Mucosa of descending colon (tissue), 3 donors: ENCODE results near the gene TUNAR. TPM values are rescaled to one million over a fixed set of nuclear protein-coding genes. Genes with fewer than 3 reads are reported as not detected.
"Not testable (repeated sequence)": the region's sequence is repeated elsewhere in the genome, so short reads cannot be mapped to it uniquely, and the experiment has no call there.

Experiments used
- ATAC-seq: fragments of 200-7000 bp; cut with Tn5 transposase; one replicate; pipeline ENCODE4 v1.9.1; 2020; ENCODE audit warnings: mild to moderate bottlenecking, moderate library complexity
- DNase-seq, 3 donors: peaks; one replicate each; pipeline ENCODE4 v3.0.0-alpha.2; 2020
- H3K36me3 ChIP-seq: fragments of 200-600 bp; one replicate; pipeline ENCODE4 v1.8.0; 2021; ENCODE audit warnings: low read depth, mild to moderate bottlenecking
- H3K4me1 ChIP-seq: fragments of 200-600 bp; one replicate; pipeline ENCODE4 v1.8.0; 2021; ENCODE audit warnings: low read depth, mild to moderate bottlenecking
- H3K4me3 ChIP-seq: fragments of 200-600 bp; one replicate; pipeline ENCODE4 v1.8.0; 2021; ENCODE audit warnings: mild to moderate bottlenecking
- H3K9me3 ChIP-seq: fragments of 200-600 bp; one replicate; pipeline ENCODE4 v1.8.0; 2021; ENCODE audit warnings: mild to moderate bottlenecking
- intact Hi-C, 2 donors: fragments of 100-400 bp; cut with DNase I in 1 of 2; cut with micrococcal nuclease in 1 of 2; formaldehyde crosslinking; loops; one replicate each; pipeline versions ENCODE4 v1.11.0 to v1.11.1; 2022; cut with DNase I, micrococcal nuclease
- total RNA-seq, 3 donors: library from RNA; stranded (reverse); fragmentation: NEBNext Ultra II Directional in 2 of 3; extraction: Animal tissue kit (Norgen Biotek cat#: 25700) in 2 of 3; gene quantifications; one replicate each; pipeline versions ENCODE4 v1.2.1 to v1.2.4, GENCODE V29; 2021 to 2023
- TF ChIP-seq, protein P1 (sequence below): fragments of 200-600 bp; IDR thresholded peaks from one replicate; pipeline ENCODE4 v1.8.0; 2022; ENCODE audit warnings: antibody characterized with exemption, mild to moderate bottlenecking
- donor health status: DM: no; HTN: no; CAD: no; lungs with moderate emphysema.
- donor health status: DM: no; HTN: no; CAD: no.
- donor health status: DM: no; HTN: yes; CAD: no.

The TUNAR gene
- total RNA-seq, 3 donors from 2014 or later, result not detected

- no peaks in the 10 kb centered on the region for H3K9me3 ChIP-seq
- H3K4me3 ChIP-seq, result no peak overlapping the region
- intact Hi-C loops, result no loop called here
- H3K36me3 ChIP-seq, result no peaks in the 10 kb centered on the region
- DNase-seq, result no peak
- no peaks in the 10 kb centered on the region for H3K4me1 ChIP-seq
- no peak for ATAC-seq
- TF ChIP-seq, protein P1, sequence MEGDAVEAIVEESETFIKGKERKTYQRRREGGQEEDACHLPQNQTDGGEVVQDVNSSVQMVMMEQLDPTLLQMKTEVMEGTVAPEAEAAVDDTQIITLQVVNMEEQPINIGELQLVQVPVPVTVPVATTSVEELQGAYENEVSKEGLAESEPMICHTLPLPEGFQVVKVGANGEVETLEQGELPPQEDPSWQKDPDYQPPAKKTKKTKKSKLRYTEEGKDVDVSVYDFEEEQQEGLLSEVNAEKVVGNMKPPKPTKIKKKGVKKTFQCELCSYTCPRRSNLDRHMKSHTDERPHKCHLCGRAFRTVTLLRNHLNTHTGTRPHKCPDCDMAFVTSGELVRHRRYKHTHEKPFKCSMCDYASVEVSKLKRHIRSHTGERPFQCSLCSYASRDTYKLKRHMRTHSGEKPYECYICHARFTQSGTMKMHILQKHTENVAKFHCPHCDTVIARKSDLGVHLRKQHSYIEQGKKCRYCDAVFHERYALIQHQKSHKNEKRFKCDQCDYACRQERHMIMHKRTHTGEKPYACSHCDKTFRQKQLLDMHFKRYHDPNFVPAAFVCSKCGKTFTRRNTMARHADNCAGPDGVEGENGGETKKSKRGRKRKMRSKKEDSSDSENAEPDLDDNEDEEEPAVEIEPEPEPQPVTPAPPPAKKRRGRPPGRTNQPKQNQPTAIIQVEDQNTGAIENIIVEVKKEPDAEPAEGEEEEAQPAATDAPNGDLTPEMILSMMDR, result no peak
Measured at GRCh38 chr14:95958105-95958504, 81.5 kb downstream of the TUNAR start.

DNA sequence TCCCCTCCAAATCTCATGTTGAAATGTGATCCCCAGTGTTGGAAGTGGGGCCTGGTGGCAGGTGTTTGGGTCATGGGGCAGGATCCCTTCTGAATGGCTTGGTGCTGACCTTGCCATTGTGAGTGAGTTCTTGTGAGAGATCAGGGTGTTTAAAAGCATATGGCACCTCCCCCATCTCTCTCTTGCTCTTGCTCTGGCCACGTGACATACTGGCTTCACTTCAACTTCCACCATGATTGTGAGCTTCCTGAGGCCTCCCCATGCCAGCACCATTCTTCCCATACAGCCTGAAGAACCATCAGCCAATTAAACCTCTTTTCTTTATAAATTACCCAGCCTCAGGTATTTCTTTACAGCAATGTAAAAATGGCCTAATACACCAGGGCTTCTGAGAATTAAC lies 82.7 kb downstream of the TUNAR start:
- Histone ChIP-seq H3K4me1 (no peaks in the 10 kb centered on the region), H3K4me3 (no peak overlapping the region), H3K36me3 (no peaks in the 10 kb centered on the region), H3K9me3 (no peaks in the 10 kb centered on the region)
- DNase-seq (no peak), ATAC-seq (no peak)
- intact Hi-C loops, result no loop called here
- TF ChIP-seq, protein P1, result no peak

DNA sequence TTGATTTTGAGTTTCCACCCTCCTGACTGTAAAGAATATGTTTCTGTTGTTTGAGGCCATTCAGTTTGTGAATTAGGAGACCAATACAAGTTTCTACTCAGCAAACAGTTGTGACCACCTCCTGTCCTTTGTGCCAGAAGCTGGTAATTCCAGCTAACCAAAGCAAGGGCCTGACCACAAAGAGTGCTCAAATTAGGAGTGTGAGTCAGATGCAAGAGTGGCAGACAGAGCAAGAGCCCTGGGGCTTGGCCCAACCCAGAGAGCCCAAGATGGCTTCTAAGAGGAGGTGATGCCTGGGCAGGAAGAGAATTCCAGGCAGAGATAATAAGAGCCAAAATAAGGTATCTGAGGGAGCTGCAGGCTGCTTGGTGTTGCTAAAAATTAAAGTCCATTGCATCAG lies 84.8 kb downstream of the TUNAR start:
- intact Hi-C loops, result no loop called here
- H3K36me3 ChIP-seq, result no peaks in the 10 kb centered on the region
- no peaks in the 10 kb centered on the region for H3K9me3 ChIP-seq
- H3K4me3 ChIP-seq, result no peak overlapping the region
- ATAC-seq, result no peak
- DNase-seq, result no peak
- H3K4me1 ChIP-seq, result no peaks in the 10 kb centered on the region
- TF ChIP-seq, protein P1, result no peak

GRCh38 chr14:95964901-95965300 lies 88.3 kb downstream of the TUNAR start:
- no peak for ATAC-seq
- intact Hi-C loops, result no loop called here

GRCh38 chr14:95968048-95968447 lies 91.4 kb downstream of the TUNAR start:
- intact Hi-C loops, H3K4me3 ChIP-seq, H3K9me3 ChIP-seq, DNase-seq, H3K36me3 ChIP-seq, H3K4me1 ChIP-seq, ATAC-seq: not testable (repeated sequence)

More at GRCh38 chr14:95964901-95965300, 88.3 kb downstream of the TUNAR start:
- Histone ChIP-seq H3K36me3 (no peaks in the 10 kb centered on the region), H3K9me3 (no peaks in the 10 kb centered on the region), H3K4me3 (no peak overlapping the region), H3K4me1 (no peaks in the 10 kb centered on the region)
- TF ChIP-seq, protein P1, result no peak
- DNase-seq, result no peak

Other genes starting within 250 kb of the TUNAR start
- not detected for gene TCL1B, start 190.4 kb upstream of the TUNAR start, total RNA-seq
- under 1 TPM in 1 of 3 donors, not detected in 2; 0.31 TPM for gene TCL1A, start 162.7 kb upstream of the TUNAR start, total RNA-seq
- gene C14orf132, start 162.5 kb downstream of the TUNAR start, total RNA-seq, result 10 to 100 TPM in 1 of 3 donors, 1 to 10 TPM in 2; 1.8 to 21.8 (median 4.9) TPM